Measurements from ENCODE around the gene SLC2A6.

The SLC2A6 gene

DNA sequence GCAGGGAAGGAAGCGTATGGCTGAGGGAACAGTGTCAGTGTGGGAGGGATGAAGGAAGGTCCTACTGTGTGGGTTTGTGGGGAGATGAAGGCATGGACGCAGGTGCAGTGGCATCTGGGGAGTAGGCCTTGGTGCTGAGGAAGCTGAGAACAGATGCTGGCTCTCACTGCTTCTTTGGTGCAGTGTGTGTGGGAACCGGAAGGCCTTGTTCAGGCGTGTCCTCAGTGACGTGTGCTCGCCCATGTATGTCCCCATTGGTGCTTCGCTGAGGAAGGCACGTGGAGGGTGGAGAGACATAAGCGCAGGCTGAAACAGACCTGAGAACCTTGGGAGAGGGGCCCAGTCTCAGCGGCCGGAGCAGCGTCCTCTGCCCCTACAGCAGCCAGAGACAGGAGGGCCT lies 38.0 kb downstream of the SLC2A6 start:
- no peak for DNase-seq (ENCODE audit: low read depth in 2 of 2)

GRCh38 chr9:133439337-133439736 lies 39.6 kb downstream of the SLC2A6 start:
- no peak for DNase-seq (ENCODE audit: low read depth in 2 of 2)

GRCh38 chr9:133437753-133438531 lies 41.0 kb downstream of the SLC2A6 start:
- DNase-seq (ENCODE audit: low read depth in 2 of 2): no peak

- no peak for DNase-seq (ENCODE audit: low read depth in 2 of 2)
Measured at GRCh38 chr9:133436681-133437080, 42.2 kb downstream of the SLC2A6 start.

DNA sequence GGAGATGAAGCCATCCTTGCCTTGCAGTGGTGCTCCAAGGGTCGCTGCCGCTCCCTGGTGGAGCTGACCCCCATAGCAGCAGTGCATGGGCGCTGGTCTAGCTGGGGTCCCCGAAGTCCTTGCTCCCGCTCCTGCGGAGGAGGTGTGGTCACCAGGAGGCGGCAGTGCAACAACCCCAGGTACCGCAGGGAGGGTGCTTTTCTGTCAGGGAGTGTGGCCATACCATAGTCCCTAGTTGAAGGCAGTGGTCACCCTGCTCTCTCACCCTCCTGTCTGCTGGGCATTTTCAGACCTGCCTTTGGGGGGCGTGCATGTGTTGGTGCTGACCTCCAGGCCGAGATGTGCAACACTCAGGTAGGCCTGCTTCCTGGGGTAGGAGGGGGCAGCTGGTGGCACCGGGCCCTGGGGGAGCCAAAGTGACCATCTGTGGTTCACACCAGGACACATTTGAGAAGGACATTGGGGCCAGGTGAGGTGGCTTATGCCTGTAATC lies 45.5 kb downstream of the SLC2A6 start:
- no peak for DNase-seq (ENCODE audit: low read depth in 2 of 2)

GRCh38 chr9:133430244-133430643 lies 48.7 kb downstream of the SLC2A6 start:
- no peak for DNase-seq (ENCODE audit: low read depth in 2 of 2)

GRCh38 chr9:133429641-133430161 lies 49.2 kb downstream of the SLC2A6 start:
- DNase-seq (ENCODE audit: low read depth in 2 of 2): no peak

DNA sequence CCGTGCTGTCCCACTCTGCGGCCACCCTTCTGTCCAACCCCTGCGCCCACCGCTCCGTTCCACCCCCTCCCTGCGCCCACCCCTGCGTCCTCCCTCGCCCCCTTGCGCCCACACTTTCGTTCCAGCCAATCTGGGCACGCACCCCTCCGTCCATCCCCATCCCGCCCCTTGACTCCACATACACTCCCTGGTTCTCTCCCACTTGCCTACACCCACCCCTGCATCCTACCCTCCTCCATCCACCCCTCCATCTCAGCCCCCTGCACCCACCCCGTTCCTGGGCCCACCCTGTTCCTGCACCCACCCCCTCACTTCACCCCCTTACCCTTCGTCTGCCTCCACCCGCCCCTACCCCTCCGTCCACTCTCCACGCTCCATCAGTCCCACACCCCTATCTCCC lies 49.7 kb downstream of the SLC2A6 start:
- DNase-seq (ENCODE audit: low read depth in 2 of 2): no peak

DNA sequence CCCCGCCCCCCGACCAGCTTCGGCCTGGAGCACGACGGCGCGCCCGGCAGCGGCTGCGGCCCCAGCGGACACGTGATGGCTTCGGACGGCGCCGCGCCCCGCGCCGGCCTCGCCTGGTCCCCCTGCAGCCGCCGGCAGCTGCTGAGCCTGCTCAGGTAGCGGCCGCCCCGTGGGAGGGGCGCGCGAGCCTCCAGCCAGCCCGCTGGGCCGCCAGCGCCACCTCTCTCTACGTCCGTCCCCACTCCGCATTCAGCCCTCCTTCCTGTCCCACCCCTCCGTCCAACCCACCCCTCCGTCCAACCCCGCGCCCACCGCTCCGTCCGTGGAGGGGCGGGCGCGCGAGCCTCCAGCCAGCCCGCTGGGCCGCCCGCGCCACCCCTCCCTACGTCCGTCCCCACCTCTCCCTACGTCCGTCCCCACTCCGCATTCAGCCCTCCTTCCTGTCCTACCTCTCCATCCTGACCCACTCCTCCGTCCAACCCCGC lies 50.2 kb downstream of the SLC2A6 start:
- DNase-seq (ENCODE audit: low read depth in 2 of 2): no peak

- DNase-seq (ENCODE audit: low read depth in 2 of 2): no peak
Measured at GRCh38 chr9:133427658-133428348, 51.1 kb downstream of the SLC2A6 start.

DNA sequence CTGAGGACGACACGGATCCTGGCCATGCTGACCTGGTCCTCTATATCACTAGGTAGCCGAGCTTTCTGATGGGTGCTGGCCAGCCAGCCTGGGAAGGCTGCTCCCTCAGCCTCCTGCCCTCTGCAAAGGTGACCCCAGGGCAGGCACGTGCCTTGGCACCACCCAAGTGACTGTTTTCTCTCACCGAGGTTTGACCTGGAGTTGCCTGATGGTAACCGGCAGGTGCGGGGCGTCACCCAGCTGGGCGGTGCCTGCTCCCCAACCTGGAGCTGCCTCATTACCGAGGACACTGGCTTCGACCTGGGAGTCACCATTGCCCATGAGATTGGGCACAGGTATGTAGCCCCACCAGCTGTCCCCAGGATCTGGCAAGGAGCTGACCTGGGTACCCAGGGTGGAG lies 52.9 kb downstream of the SLC2A6 start:
- no peak for DNase-seq (ENCODE audit: low read depth in 2 of 2)

GRCh38 chr9:133425049-133425632 lies 53.8 kb downstream of the SLC2A6 start:
- no peak for DNase-seq (ENCODE audit: low read depth in 2 of 2)

GRCh38 chr9:133424187-133424586 lies 54.7 kb downstream of the SLC2A6 start:
- no peak for DNase-seq (ENCODE audit: low read depth in 2 of 2)

GRCh38 chr9:133423216-133423615 lies 55.7 kb downstream of the SLC2A6 start:
- no peak for DNase-seq (ENCODE audit: low read depth in 2 of 2)

GRCh38 chr9:133421615-133422542 lies 57.0 kb downstream of the SLC2A6 start, which contains the start of gene ADAMTS13:
Gene ADAMTS13 (plus strand): TSS chr9:133422367. CDS start chr9:133422444, 77 bp downstream.
- no peak for DNase-seq (ENCODE audit: low read depth in 2 of 2)
